Naive thymus-derived CD4-positive, alpha-beta T cell (primary cell): ENCODE data around the gene ARNT2. TPM values are rescaled to one million over a fixed set of nuclear protein-coding genes. Genes with fewer than 3 reads are reported as not detected.

Experiments used
- ATAC-seq: fragments of 150-1000 bp; cut with Tn5 transposase; 2 replicates; pipeline ENCODE4 v1.10.0; 2021; ENCODE audit warnings: mild to moderate bottlenecking, moderate library complexity
- CTCF ChIA-PET: fragments of 350-600 bp; sonication (Branson Sonifier 250); formaldehyde crosslinking; loops from one replicate; lab custom pipeline; 2021; ENCODE audit warnings: antibody characterized with exemption; lab: Charles Lee
- POLR2A ChIA-PET: fragments of 350-600 bp; sonication (Branson Sonifier 250); formaldehyde crosslinking; loops from one replicate; lab custom pipeline; 2021; ENCODE audit warnings: antibody characterized with exemption, inconsistent platforms; lab: Charles Lee
- DNase-seq, 9 donors: peaks; one replicate each; pipeline versions ENCODE4 v3.0.0 to v3.0.0-alpha.2; 2020 to 2022; ENCODE audit warnings: mixed read lengths in 1 of 9
- H3K27ac ChIP-seq: one replicate; pipeline ENCODE4 v1.7.0; 2013; ENCODE audit warnings: mild to moderate bottlenecking, low read depth, low read length, moderate library complexity
- H3K27me3 ChIP-seq, 2 donors: one replicate each; pipeline ENCODE4 v1.7.0; 2013; ENCODE audit warnings: low read length in 2 of 2, mild to moderate bottlenecking in 2 of 2, moderate library complexity in 2 of 2; ENCODE audit not compliant: control insufficient read depth in 2 of 2, insufficient read depth in 2 of 2
- H3K36me3 ChIP-seq, 3 experiments: 1 replicate in 2 of 3; 2 replicates in 1 of 3; pipeline ENCODE4 v1.7.0; 2013; ENCODE audit warnings: low read length in 3 of 3, mild to moderate bottlenecking in 3 of 3, moderate library complexity in 1 of 3; ENCODE audit not compliant: insufficient read depth in 3 of 3, control insufficient read depth in 2 of 3
- H3K4me1 ChIP-seq, 2 donors: one replicate each; pipeline ENCODE4 v1.7.0; 2013; ENCODE audit warnings: low read length in 2 of 2, mild to moderate bottlenecking in 2 of 2, moderate library complexity in 1 of 2; ENCODE audit not compliant: control insufficient read depth in 2 of 2, insufficient read depth in 2 of 2
- H3K4me3 ChIP-seq: 2 replicates; pipeline ENCODE4 v1.7.0; 2013; ENCODE audit warnings: mild to moderate bottlenecking, low read length
- H3K9me3 ChIP-seq, 3 experiments: 1 replicate in 2 of 3; 2 replicates in 1 of 3; pipeline ENCODE4 v1.7.0; 2013; ENCODE audit warnings: low read length in 3 of 3; ENCODE audit not compliant: control insufficient read depth in 2 of 3
- H3K27ac Mint-ChIP-seq, 9 donors: one replicate each; pipeline ENCODE4 v1.8.0; 2020 to 2022; ENCODE audit warnings: mixed read lengths in 9 of 9, mild to moderate bottlenecking in 8 of 9, moderate library complexity in 5 of 9, inconsistent platforms in 2 of 9
- H3K27me3 Mint-ChIP-seq, 5 donors: one replicate each; pipeline ENCODE4 v1.8.0; 2021 to 2022; ENCODE audit warnings: mixed read lengths in 5 of 5, mild to moderate bottlenecking in 1 of 5
- H3K36me3 Mint-ChIP-seq, 5 donors: one replicate each; pipeline ENCODE4 v1.8.0; 2020 to 2022; ENCODE audit warnings: mixed read lengths in 5 of 5, mild to moderate bottlenecking in 3 of 5, inconsistent platforms in 1 of 5
- H3K4me1 Mint-ChIP-seq, 7 donors: one replicate each; pipeline ENCODE4 v1.8.0; 2020 to 2022; ENCODE audit warnings: mixed read lengths in 7 of 7, mild to moderate bottlenecking in 3 of 7, inconsistent platforms in 1 of 7
- H3K4me3 Mint-ChIP-seq, 10 donors: one replicate each; pipeline ENCODE4 v1.8.0; 2020 to 2022; ENCODE audit warnings: mild to moderate bottlenecking in 10 of 10, mixed read lengths in 10 of 10, moderate library complexity in 6 of 10, inconsistent platforms in 2 of 10
- H3K9me3 Mint-ChIP-seq, 11 donors: one replicate each; pipeline ENCODE4 v1.8.0; 2020 to 2022; ENCODE audit warnings: mixed read lengths in 11 of 11, mild to moderate bottlenecking in 4 of 11, inconsistent platforms in 1 of 11, moderate library complexity in 1 of 11
- intact Hi-C, 2 donors: fragments of 100-400 bp; cut with micrococcal nuclease; formaldehyde crosslinking; loops; one replicate each; pipeline ENCODE4 v1.15.1; 2023
- polyA plus RNA-seq, 2 donors: library from polyadenylated mRNA; unstranded; fragments of 300-500 nt; fragmentation: Illumina TruSeq; gene quantifications; one replicate each; pipeline ENCODE4 v1.2.3, GENCODE V29; 2021
- total RNA-seq, 6 experiments: library from RNA in 5 of 6; stranded (reverse) in 5 of 6; gene quantifications; 1 replicate in 5 of 6; 2 replicates in 1 of 6; pipeline ENCODE4 v1.2.3 and lab custom pipeline; 2021 to 2026

Gene ARNT2
- total and polyA plus RNA-seq, 7 experiments from 2014 or later = not detected

GRCh38 chr15:80429964-80430363 lies 25.8 kb downstream of the ARNT2 start:
- H3K27ac ChIP-seq = no peak overlapping the region
- CTCF ChIA-PET = no interaction called here
- no peaks in the 10 kb centered on the region for H3K9me3 ChIP-seq
- no peaks in the 10 kb centered on the region for H3K36me3 Mint-ChIP-seq
- peaks cover 0 to 1% (median 0%) of the 10 kb centered on the region in 11 donors for H3K9me3 Mint-ChIP-seq
- no peak overlapping the region for H3K27ac Mint-ChIP-seq
- H3K36me3 ChIP-seq = no peaks in the 10 kb centered on the region
- intact Hi-C loops = no loop called here
- no peak overlapping the region for H3K4me3 Mint-ChIP-seq
- peaks cover 1 to 12% (median 9%) of the 10 kb centered on the region in 5 donors for H3K27me3 Mint-ChIP-seq
- H3K4me1 Mint-ChIP-seq = no peaks in the 10 kb centered on the region
- no peak overlapping the region for H3K4me3 ChIP-seq
- no peaks in the 10 kb centered on the region for H3K4me1 ChIP-seq
- ATAC-seq = no peak
- DNase-seq = no peak
- no peaks in the 10 kb centered on the region for H3K27me3 ChIP-seq
- POLR2A ChIA-PET = no interaction called here

- no peaks in the 10 kb centered on the region for H3K4me1 Mint-ChIP-seq
- POLR2A ChIA-PET = no interaction called here
- H3K9me3 Mint-ChIP-seq = peaks cover 0 to 1% (median 0%) of the 10 kb centered on the region in 11 donors
- Histone ChIP-seq H3K27me3 (no peaks in the 10 kb centered on the region), H3K9me3 (no peaks in the 10 kb centered on the region), H3K36me3 (no peaks in the 10 kb centered on the region), H3K4me3 (no peak overlapping the region), H3K4me1 (no peaks in the 10 kb centered on the region), H3K27ac (no peak overlapping the region)
- no peak for DNase-seq
- no peak for ATAC-seq
- peaks cover 0 to 12% (median 8%) of the 10 kb centered on the region in 5 donors for H3K27me3 Mint-ChIP-seq
- intact Hi-C loops = no loop called here
- no peak overlapping the region for H3K4me3 Mint-ChIP-seq
- CTCF ChIA-PET = no interaction called here
- no peak overlapping the region for H3K27ac Mint-ChIP-seq
- no peaks in the 10 kb centered on the region for H3K36me3 Mint-ChIP-seq
Observed at GRCh38 chr15:80431635-80432344, 27.6 kb downstream of the ARNT2 start.

GRCh38 chr15:80432345-80432702 lies 28.1 kb downstream of the ARNT2 start:
- H3K4me3 Mint-ChIP-seq = no peak overlapping the region
- no peak overlapping the region for H3K27ac Mint-ChIP-seq
- peaks cover 0 to 14% (median 12%) of the 10 kb centered on the region in 5 donors for H3K27me3 Mint-ChIP-seq
- no peak for ATAC-seq
- no peaks in the 10 kb centered on the region for H3K36me3 Mint-ChIP-seq
- DNase-seq = no peak
- peaks cover 0 to 1% (median 0%) of the 10 kb centered on the region in 11 donors for H3K9me3 Mint-ChIP-seq
- H3K4me1 Mint-ChIP-seq = peaks cover 0 to 1% (median 0%) of the 10 kb centered on the region in 7 donors
- H3K4me3 ChIP-seq = no peak overlapping the region
- intact Hi-C loops = no loop called here
- H3K36me3 ChIP-seq = no peaks in the 10 kb centered on the region
- CTCF ChIA-PET = no interaction called here
- no peak overlapping the region for H3K27ac ChIP-seq
- POLR2A ChIA-PET = no interaction called here
- H3K9me3 ChIP-seq = no peaks in the 10 kb centered on the region
- no peaks in the 10 kb centered on the region for H3K4me1 ChIP-seq
- no peaks in the 10 kb centered on the region for H3K27me3 ChIP-seq

DNA sequence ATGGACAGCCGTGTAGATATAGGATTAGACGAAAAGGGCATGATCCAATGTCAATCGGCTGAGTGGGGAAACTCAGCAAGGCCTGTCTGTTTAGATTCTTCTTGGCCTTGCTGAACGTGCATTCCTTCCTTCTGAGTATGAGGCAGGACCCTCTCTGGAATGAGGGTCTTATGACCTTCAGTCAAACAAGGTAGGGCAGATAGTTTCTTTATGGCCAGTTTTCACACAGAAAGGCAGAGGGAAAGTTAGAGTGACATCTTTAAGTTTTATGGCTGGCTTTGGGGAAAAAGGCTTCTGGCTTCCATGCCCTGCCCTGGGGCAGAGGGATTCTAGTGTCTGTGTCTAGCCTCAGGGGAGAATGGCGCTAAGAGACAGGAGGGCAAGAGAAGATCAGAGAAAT lies 29.7 kb downstream of the ARNT2 start:
- H3K27ac Mint-ChIP-seq = no peak overlapping the region
- Histone ChIP-seq H3K9me3 (no peaks in the 10 kb centered on the region), H3K4me1 (no peaks in the 10 kb centered on the region), H3K27me3 (no peaks in the 10 kb centered on the region), H3K36me3 (no peaks in the 10 kb centered on the region), H3K4me3 (no peak overlapping the region), H3K27ac (no peak overlapping the region)
- POLR2A ChIA-PET = no interaction called here
- no peak for DNase-seq
- no peak overlapping the region for H3K4me3 Mint-ChIP-seq
- no peak for ATAC-seq
- H3K36me3 Mint-ChIP-seq = no peaks in the 10 kb centered on the region
- H3K4me1 Mint-ChIP-seq = peaks cover 0 to 1% (median 0%) of the 10 kb centered on the region in 7 donors
- CTCF ChIA-PET = no interaction called here
- intact Hi-C loops = no loop called here
- peaks cover 0 to 1% (median 0%) of the 10 kb centered on the region in 11 donors for H3K9me3 Mint-ChIP-seq
- peaks cover 0 to 16% (median 4%) of the 10 kb centered on the region in 5 donors for H3K27me3 Mint-ChIP-seq

GRCh38 chr15:80434926-80435720 lies 30.9 kb downstream of the ARNT2 start:
- CTCF ChIA-PET = no interaction called here

GRCh38 chr15:80436511-80437307 lies 32.5 kb downstream of the ARNT2 start:
- intact Hi-C loops = no loop called here
- Histone ChIP-seq H3K36me3 (no peaks in the 10 kb centered on the region), H3K4me1 (no peaks in the 10 kb centered on the region), H3K4me3 (no peak overlapping the region), H3K9me3 (no peaks in the 10 kb centered on the region), H3K27ac (no peak overlapping the region), H3K27me3 (peaks cover 0 to 3% of the 10 kb centered on the region in 2 donors)
- Mint-ChIP-seq H3K4me1 (peaks cover 0 to 1% (median 0%) of the 10 kb centered on the region in 7 donors), H3K27me3 (peaks cover 0 to 26% (median 16%) of the 10 kb centered on the region in 5 donors), H3K36me3 (no peaks in the 10 kb centered on the region), H3K9me3 (peaks cover 0 to 1% (median 0%) of the 10 kb centered on the region in 11 donors), H3K4me3 (no peak overlapping the region), H3K27ac (no peak overlapping the region)
- DNase-seq = no peak
- ChIA-PET POLR2A (no interaction called here), CTCF (interaction anchor here (0.7 to 0.8 kb wide), 2 partner anchors 8 to 19 kb away, joined by 3 read pairs; no protein-coding TSS in a partner anchor)
- ATAC-seq = no peak

More at GRCh38 chr15:80434926-80435720, 30.9 kb downstream of the ARNT2 start:
- DNase-seq (no peak), ATAC-seq (no peak)
- peaks cover 0 to 1% (median 0%) of the 10 kb centered on the region in 11 donors for H3K9me3 Mint-ChIP-seq
- Histone ChIP-seq H3K4me3 (no peak overlapping the region), H3K9me3 (no peaks in the 10 kb centered on the region), H3K4me1 (no peaks in the 10 kb centered on the region), H3K27me3 (no peaks in the 10 kb centered on the region), H3K36me3 (no peaks in the 10 kb centered on the region), H3K27ac (no peak overlapping the region)
- intact Hi-C loops = no loop called here
- H3K27ac Mint-ChIP-seq = no peak overlapping the region
- H3K4me1 Mint-ChIP-seq = peaks cover 0 to 1% (median 0%) of the 10 kb centered on the region in 7 donors
- no peak overlapping the region for H3K4me3 Mint-ChIP-seq
- POLR2A ChIA-PET = no interaction called here
- peaks cover 0 to 19% (median 7%) of the 10 kb centered on the region in 5 donors for H3K27me3 Mint-ChIP-seq
- no peaks in the 10 kb centered on the region for H3K36me3 Mint-ChIP-seq
